OCI-LY7 (cell line): ENCODE measurements around the gene NOD2.
A peak's percentile ranks its signal among the peaks of the same experiment; 100 is the strongest.

ENCODE experiments used
- EZH2phosphoT487 ChIP-seq: fragments of 200-600 bp; sonication (generic); IDR thresholded peaks from 2 replicates; pipeline ENCODE4 v1.6.1; 2018; ENCODE audit warnings: low read depth, borderline replicate concordance, mild to moderate bottlenecking, mixed run types, antibody characterized with exemption, low read length, moderate library complexity, mixed read lengths
- TF ChIP-seq, protein P1 (sequence below): fragments of 200-600 bp; sonication (generic); conservative IDR thresholded peaks from 2 replicates; pipeline ENCODE4 v1.5.1; 2014; ENCODE audit warnings: mild to moderate bottlenecking, antibody characterized with exemption, low read length, moderate library complexity, mixed read lengths

- TF ChIP-seq, protein P1, sequence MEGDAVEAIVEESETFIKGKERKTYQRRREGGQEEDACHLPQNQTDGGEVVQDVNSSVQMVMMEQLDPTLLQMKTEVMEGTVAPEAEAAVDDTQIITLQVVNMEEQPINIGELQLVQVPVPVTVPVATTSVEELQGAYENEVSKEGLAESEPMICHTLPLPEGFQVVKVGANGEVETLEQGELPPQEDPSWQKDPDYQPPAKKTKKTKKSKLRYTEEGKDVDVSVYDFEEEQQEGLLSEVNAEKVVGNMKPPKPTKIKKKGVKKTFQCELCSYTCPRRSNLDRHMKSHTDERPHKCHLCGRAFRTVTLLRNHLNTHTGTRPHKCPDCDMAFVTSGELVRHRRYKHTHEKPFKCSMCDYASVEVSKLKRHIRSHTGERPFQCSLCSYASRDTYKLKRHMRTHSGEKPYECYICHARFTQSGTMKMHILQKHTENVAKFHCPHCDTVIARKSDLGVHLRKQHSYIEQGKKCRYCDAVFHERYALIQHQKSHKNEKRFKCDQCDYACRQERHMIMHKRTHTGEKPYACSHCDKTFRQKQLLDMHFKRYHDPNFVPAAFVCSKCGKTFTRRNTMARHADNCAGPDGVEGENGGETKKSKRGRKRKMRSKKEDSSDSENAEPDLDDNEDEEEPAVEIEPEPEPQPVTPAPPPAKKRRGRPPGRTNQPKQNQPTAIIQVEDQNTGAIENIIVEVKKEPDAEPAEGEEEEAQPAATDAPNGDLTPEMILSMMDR: peak; percentile 90
- no peak for TF ChIP-seq EZH2phosphoT487
Measured at GRCh38 chr16:50671644-50672260, 21.7 kb upstream of the NOD2 start.
